ENCODE measurements around the gene RABGAP1L.
"Not testable (repeated sequence)": the region's sequence is repeated elsewhere in the genome, so short reads cannot be mapped to it uniquely, and the experiment has no call there.

- not testable (repeated sequence) for TF ChIP-seq YY1 (IDR thresholded peaks at IDR 0.05; ENCODE audit: insufficient read depth, insufficient read length); ZNF274 (IDR thresholded peaks at IDR 0.05; ENCODE audit: low read depth, low read length)
These were observed 552.5 kb downstream of the RABGAP1L start for GRCh38 chr1:174711848-174712247.

Data from NT2/D1 (cell line).